ENCODE data around the gene TBL3. TPM values are rescaled to one million over a fixed set of nuclear protein-coding genes. Genes with fewer than 3 reads are reported as not detected.

The TBL3 gene
- total and polyA plus RNA-seq, 9 of the 15 experiments (the other 6 are each of a cell fraction or from before 2014, with no cell fraction given): 0.97 to 117 (median 24.5) TPM

- TF ChIP-seq ZNF586 (CRISPR knock-in tag; conservative IDR thresholded peaks at IDR 0.05): no peak
- no peak for TF ChIP-seq SIX5 (IDR thresholded peaks at IDR 0.05; ENCODE audit: borderline replicate concordance in 1 of 2, insufficient read depth in 1 of 2, low read depth in 1 of 2, low read length in 2 of 2)
- no peak for TF ChIP-seq THRA (IDR thresholded peaks at IDR 0.05)
- no peak for TF ChIP-seq TRIM28 (IDR thresholded peaks at IDR 0.05)
- peak; percentile 38 for TF ChIP-seq HMGN3 (IDR thresholded peaks at IDR 0.05; ENCODE audit: borderline replicate concordance, extremely low read depth, insufficient read length, low read depth, low read length)
- TF ChIP-seq PKNOX1 (IDR thresholded peaks at IDR 0.05): no peak
- TF ChIP-seq JUN (IDR thresholded peaks at IDR 0.05; ENCODE audit: borderline replicate concordance, low read depth, low read length): 0 out of 2 replicates have a peak, but pooled peaks have one; percentile 12
- no peak for TF ChIP-seq JUN (CRISPR knock-in tag; IDR thresholded peaks at IDR 0.05; ENCODE audit: borderline replicate concordance)
- TF ChIP-seq SMAD1 (IDR thresholded peaks at IDR 0.05; ENCODE audit: low read depth, low read length, partially characterized antibody): no peak
- peak; percentile 45 for TF ChIP-seq MEIS2 (IDR thresholded peaks at IDR 0.05; ENCODE audit: partially characterized antibody)
- no peak for TF ChIP-seq ZNF592 (IDR thresholded peaks at IDR 0.05)
- TF ChIP-seq CREM (IDR thresholded peaks at IDR 0.05; ENCODE audit: low read depth): peak; percentile 72
- TF ChIP-seq FOXP4 (CRISPR knock-in tag; IDR thresholded peaks at IDR 0.05; ENCODE audit: borderline replicate concordance): 0 out of 2 replicates have a peak, but pooled peaks have one; percentile 70
- no peak for TF ChIP-seq ESRRA (IDR thresholded peaks at IDR 0.05; ENCODE audit: borderline replicate concordance, low read depth)
These were observed 51.5 kb downstream of the TBL3 start (continued) for GRCh38 chr16:2023092-2024031.
